Measurements from ENCODE around the gene ZFP42.
"Not testable (repeated sequence)": the region's sequence is repeated elsewhere in the genome, so short reads cannot be mapped to it uniquely, and the experiment has no call there.

The ZFP42 gene

DNA sequence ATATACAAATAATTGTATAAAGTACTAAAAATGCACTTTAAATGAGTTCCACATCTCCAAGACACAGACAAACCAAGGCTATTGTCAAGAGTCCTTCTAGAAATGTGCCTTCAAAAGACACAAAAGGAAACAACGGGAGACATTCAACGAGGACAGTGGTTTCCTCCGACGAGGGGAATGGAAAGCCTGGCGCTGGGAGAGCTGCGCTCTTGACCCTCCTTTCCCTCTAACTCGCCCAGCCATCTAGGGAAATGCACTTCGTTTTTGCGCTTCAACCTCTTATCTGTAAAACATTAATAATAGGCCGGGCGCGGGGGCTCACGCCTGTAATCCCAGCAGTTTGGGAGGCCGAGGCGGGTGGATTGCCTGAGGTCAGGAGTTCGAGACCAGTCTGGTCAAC, 37.0 kb downstream of the ZFP42 start:
- Histone ChIP-seq H2BK15ac (replicated peaks; ENCODE audit: low read depth) (no peak overlapping the region), H4K8ac (ENCODE audit: low read depth, low read length) (no peak overlapping the region), H3K4me2 (ENCODE audit: low read length) (peak overlapping the region; percentile 33), H3K4me3 (ENCODE audit: low read length) (no peak overlapping the region), H2BK5ac (ENCODE audit: low read length) (no peak overlapping the region), H4K5ac (ENCODE audit: low read length) (no peak overlapping the region), H2BK120ac (ENCODE audit: low read depth, low read length) (no peak overlapping the region), H2AK5ac (ENCODE audit: low read length) (no peak overlapping the region), H3K27ac (ENCODE audit: low read depth, low read length) (no peak overlapping the region), H3K79me2 (ENCODE audit: control insufficient read depth, insufficient read depth, low read length) (no peaks in the 10 kb centered on the region), H3K4me1 (ENCODE audit: control insufficient read depth, low read depth, low read length) (no peaks in the 10 kb centered on the region), H3K36me3 (ENCODE audit: control insufficient read depth, insufficient read depth, low read length) (no peaks in the 10 kb centered on the region), H3K18ac (ENCODE audit: low read length) (no peak overlapping the region), H3K79me1 (ENCODE audit: low read length) (no peaks in the 10 kb centered on the region), H3K56ac (ENCODE audit: low read length) (no peak overlapping the region), H3K27me3 (ENCODE audit: insufficient read depth, low read length, poor library complexity) (peaks cover 2% of the 10 kb centered on the region), H3K4ac (ENCODE audit: low read depth, low read length) (no peak overlapping the region), H3K23ac (ENCODE audit: low read length) (no peak overlapping the region), H3K9ac (ENCODE audit: low read length) (no peak overlapping the region)
- WGBS (ENCODE audit: extremely low coverage, insufficient coverage, low lambda C conversion rate) = no CpG with 5 or more reads among the region's 16 CpGs
- peak; percentile 56 for DNase-seq

DNA sequence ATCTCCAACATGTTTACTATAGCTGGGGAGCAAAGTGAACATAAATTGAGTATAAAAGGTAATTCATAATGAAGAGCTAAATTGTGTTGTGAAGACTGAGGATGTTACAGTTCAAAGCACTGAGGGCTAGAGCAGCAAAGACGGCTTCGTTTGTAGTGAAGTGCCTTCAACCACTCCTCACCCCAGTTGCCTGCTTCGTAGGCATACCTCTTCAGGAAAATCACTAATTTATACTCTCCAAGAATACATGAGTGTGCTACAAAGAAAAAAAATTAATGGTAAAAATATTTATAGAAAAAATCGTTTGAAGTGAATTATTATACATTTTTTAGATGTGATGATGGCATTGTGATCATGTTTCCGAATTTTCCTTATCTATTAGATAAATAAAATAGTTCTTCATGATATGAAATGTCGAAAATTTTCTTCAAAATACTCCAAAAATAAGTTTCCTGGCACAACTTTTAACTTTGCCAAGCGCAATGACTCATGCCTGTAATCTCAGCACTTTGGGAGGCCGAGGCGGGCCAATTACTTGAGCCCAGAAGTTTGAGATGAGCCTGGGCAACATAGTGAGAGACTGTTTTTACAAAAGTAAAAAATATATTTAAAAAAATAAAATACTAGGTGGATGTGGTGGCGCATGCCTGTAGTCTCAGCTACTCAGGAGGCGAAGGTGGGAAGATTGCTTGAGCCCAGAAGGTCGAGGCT, 41.6 kb downstream of the ZFP42 start:
- no peaks in the 10 kb centered on the region for H3K79me2 ChIP-seq (ENCODE audit: control insufficient read depth, insufficient read depth, low read length)
- H3K27me3 ChIP-seq (ENCODE audit: insufficient read depth, low read length, poor library complexity) = no peaks in the 10 kb centered on the region
- no peak overlapping the region for H2BK15ac ChIP-seq (replicated peaks; ENCODE audit: low read depth)
- no peaks in the 10 kb centered on the region for H3K4me1 ChIP-seq (ENCODE audit: control insufficient read depth, low read depth, low read length)
- H3K4ac ChIP-seq (ENCODE audit: low read depth, low read length) = no peak overlapping the region
- H2AK5ac ChIP-seq (ENCODE audit: low read length) = no peak overlapping the region
- no peak overlapping the region for H3K4me3 ChIP-seq (ENCODE audit: low read length)
- H3K18ac ChIP-seq (ENCODE audit: low read length) = no peak overlapping the region
- no peak overlapping the region for H2BK120ac ChIP-seq (ENCODE audit: low read depth, low read length)
- no peak overlapping the region for H3K9ac ChIP-seq (ENCODE audit: low read length)
- no peak overlapping the region for H2BK5ac ChIP-seq (ENCODE audit: low read length)
- no peak for DNase-seq
- no peak overlapping the region for H4K5ac ChIP-seq (ENCODE audit: low read length)
- no peak overlapping the region for H3K4me2 ChIP-seq (ENCODE audit: low read length)
- no peak overlapping the region for H4K8ac ChIP-seq (ENCODE audit: low read depth, low read length)
- H3K23ac ChIP-seq (ENCODE audit: low read length) = no peak overlapping the region
- H3K36me3 ChIP-seq (ENCODE audit: control insufficient read depth, insufficient read depth, low read length) = no peaks in the 10 kb centered on the region
- WGBS (ENCODE audit: extremely low coverage, insufficient coverage, low lambda C conversion rate) = 100% methylated on average over 2 of the region's 12 CpGs
- no peak overlapping the region for H3K27ac ChIP-seq (ENCODE audit: low read depth, low read length)
- H3K56ac ChIP-seq (ENCODE audit: low read length) = no peak overlapping the region
- no peaks in the 10 kb centered on the region for H3K79me1 ChIP-seq (ENCODE audit: low read length)

DNA sequence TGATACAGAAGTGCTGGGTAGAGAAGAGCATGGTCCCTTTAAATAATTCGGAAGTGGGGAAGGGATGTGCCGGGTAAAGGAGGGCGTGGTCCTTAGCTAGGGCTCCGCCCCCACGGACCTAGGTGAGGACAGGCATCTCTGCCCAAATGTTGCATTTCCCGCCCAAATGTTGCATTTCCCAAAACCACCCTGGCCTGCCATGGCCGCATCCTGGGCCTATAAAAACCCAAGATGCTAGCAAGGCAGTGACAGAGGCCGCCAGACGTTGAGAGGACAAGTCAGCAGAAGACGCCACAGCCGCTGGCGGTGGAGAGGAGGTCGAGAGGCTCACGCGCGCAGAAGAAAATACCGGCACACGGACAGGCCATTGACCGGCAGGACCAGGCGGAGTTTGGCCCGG, 46.1 kb downstream of the ZFP42 start:
- H3K4me1 ChIP-seq (ENCODE audit: control insufficient read depth, low read depth, low read length) = no peaks in the 10 kb centered on the region
- no peak overlapping the region for H3K4ac ChIP-seq (ENCODE audit: low read depth, low read length)
- H2BK15ac ChIP-seq (replicated peaks; ENCODE audit: low read depth) = no peak overlapping the region
- no peak overlapping the region for H3K56ac ChIP-seq (ENCODE audit: low read length)
- H2AK5ac ChIP-seq (ENCODE audit: low read length) = no peak overlapping the region
- no peak overlapping the region for H3K4me3 ChIP-seq (ENCODE audit: low read length)
- H3K23ac ChIP-seq (ENCODE audit: low read length) = no peak overlapping the region
- WGBS (ENCODE audit: extremely low coverage, insufficient coverage, low lambda C conversion rate) = no CpG with 5 or more reads among the region's 21 CpGs
- H2BK5ac ChIP-seq (ENCODE audit: low read length) = no peak overlapping the region
- H3K27ac ChIP-seq (ENCODE audit: low read depth, low read length) = no peak overlapping the region
- no peak overlapping the region for H2BK120ac ChIP-seq (ENCODE audit: low read depth, low read length)
- H3K18ac ChIP-seq (ENCODE audit: low read length) = no peak overlapping the region
- no peaks in the 10 kb centered on the region for H3K27me3 ChIP-seq (ENCODE audit: insufficient read depth, low read length, poor library complexity)
- H3K4me2 ChIP-seq (ENCODE audit: low read length) = no peak overlapping the region
- H3K79me1 ChIP-seq (ENCODE audit: low read length) = no peaks in the 10 kb centered on the region
- DNase-seq = no peak
- H3K79me2 ChIP-seq (ENCODE audit: control insufficient read depth, insufficient read depth, low read length) = no peaks in the 10 kb centered on the region
- H3K36me3 ChIP-seq (ENCODE audit: control insufficient read depth, insufficient read depth, low read length) = no peaks in the 10 kb centered on the region
- H3K9ac ChIP-seq (ENCODE audit: low read length) = no peak overlapping the region
- no peak overlapping the region for H4K5ac ChIP-seq (ENCODE audit: low read length)
- H4K8ac ChIP-seq (ENCODE audit: low read depth, low read length) = no peak overlapping the region

DNA sequence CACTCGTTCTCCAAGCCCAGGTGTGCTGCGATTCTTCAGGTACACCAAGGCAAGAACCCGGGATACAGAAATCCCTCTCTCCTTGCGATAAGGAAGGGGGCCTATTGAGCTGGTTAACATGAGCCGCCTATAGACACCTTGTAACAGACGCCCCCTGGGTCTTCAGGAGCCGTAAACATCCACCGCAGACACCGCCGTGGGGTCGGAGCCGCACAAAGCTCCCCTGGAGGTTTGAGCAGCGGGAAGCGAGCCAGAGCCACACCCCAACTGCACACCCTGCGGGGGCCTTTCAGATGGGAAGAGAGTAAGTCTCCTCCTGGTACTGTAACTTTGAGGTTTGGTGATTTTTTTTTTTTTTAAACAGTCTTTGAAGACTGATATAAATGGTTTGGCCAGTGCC, 46.6 kb downstream of the ZFP42 start:
- Histone ChIP-seq H3K36me3 (ENCODE audit: control insufficient read depth, insufficient read depth, low read length) (no peaks in the 10 kb centered on the region), H3K18ac (ENCODE audit: low read length) (no peak overlapping the region), H3K79me1 (ENCODE audit: low read length) (no peaks in the 10 kb centered on the region), H3K23ac (ENCODE audit: low read length) (no peak overlapping the region), H2BK15ac (replicated peaks; ENCODE audit: low read depth) (no peak overlapping the region), H3K4me3 (ENCODE audit: low read length) (no peak overlapping the region), H3K9ac (ENCODE audit: low read length) (no peak overlapping the region), H3K56ac (ENCODE audit: low read length) (no peak overlapping the region), H3K4me2 (ENCODE audit: low read length) (no peak overlapping the region), H2AK5ac (ENCODE audit: low read length) (no peak overlapping the region), H2BK120ac (ENCODE audit: low read depth, low read length) (no peak overlapping the region), H2BK5ac (ENCODE audit: low read length) (no peak overlapping the region), H4K5ac (ENCODE audit: low read length) (no peak overlapping the region), H3K27ac (ENCODE audit: low read depth, low read length) (no peak overlapping the region), H3K4ac (ENCODE audit: low read depth, low read length) (no peak overlapping the region), H3K79me2 (ENCODE audit: control insufficient read depth, insufficient read depth, low read length) (no peaks in the 10 kb centered on the region), H4K8ac (ENCODE audit: low read depth, low read length) (no peak overlapping the region), H3K4me1 (ENCODE audit: control insufficient read depth, low read depth, low read length) (no peaks in the 10 kb centered on the region), H3K27me3 (ENCODE audit: insufficient read depth, low read length, poor library complexity) (no peaks in the 10 kb centered on the region)
- DNase-seq = no peak
- WGBS (ENCODE audit: extremely low coverage, insufficient coverage, low lambda C conversion rate) = no CpG with 5 or more reads among the region's 15 CpGs

DNA sequence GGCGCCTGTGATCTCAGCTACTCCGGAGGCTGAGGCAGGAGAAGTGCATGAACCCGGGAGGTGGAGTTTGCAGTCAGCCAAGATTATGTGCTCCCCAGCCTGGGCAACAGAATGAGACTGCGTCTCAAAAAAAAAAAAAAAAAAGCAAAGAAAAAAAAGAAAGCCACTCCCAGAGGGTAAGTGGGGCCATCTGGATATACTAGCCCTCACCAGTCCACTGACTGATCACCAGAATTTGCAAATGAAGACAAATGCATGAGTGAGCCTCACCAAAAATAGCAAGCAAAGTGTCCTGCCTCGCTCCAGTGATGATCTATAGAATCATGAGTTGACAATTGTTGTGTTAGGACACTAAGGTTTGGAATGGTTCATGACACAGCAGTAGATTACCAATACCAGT, 47.6 kb downstream of the ZFP42 start:
- H2AK5ac ChIP-seq (ENCODE audit: low read length) = no peak overlapping the region
- no CpG with 5 or more reads among the region's 5 CpGs for WGBS (ENCODE audit: extremely low coverage, insufficient coverage, low lambda C conversion rate)
- no peak for DNase-seq

DNA sequence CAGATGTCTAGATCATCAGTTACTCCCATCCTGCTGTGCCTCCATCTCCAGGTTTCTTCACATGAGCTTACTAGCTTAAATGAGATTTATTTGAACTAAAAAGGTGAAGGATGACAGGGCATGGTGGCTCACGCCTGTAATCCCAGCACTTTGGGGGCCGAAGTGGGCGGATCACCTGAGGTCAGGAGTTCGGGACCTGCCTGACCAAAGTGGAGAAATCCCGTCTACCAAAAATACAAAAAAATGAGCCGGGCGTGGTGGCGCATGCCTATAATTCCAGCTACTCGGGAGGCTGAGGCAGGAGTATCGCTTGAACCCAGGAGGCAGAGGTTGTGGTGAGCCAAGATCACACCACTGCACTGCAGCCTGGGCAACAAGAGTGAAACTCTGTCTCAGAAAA, 49.9 kb downstream of the ZFP42 start:
- not testable (repeated sequence) for H3K27ac ChIP-seq (ENCODE audit: low read depth, low read length); DNase-seq; H3K79me1 ChIP-seq (ENCODE audit: low read length); H2BK5ac ChIP-seq (ENCODE audit: low read length); H3K27me3 ChIP-seq (ENCODE audit: insufficient read depth, low read length, poor library complexity); H2BK120ac ChIP-seq (ENCODE audit: low read depth, low read length); H3K4me3 ChIP-seq (ENCODE audit: low read length); H2BK15ac ChIP-seq (replicated peaks; ENCODE audit: low read depth); H3K79me2 ChIP-seq (ENCODE audit: control insufficient read depth, insufficient read depth, low read length); H3K23ac ChIP-seq (ENCODE audit: low read length); H3K56ac ChIP-seq (ENCODE audit: low read length); H3K4me2 ChIP-seq (ENCODE audit: low read length); H2AK5ac ChIP-seq (ENCODE audit: low read length); H3K9ac ChIP-seq (ENCODE audit: low read length); H4K8ac ChIP-seq (ENCODE audit: low read depth, low read length); H4K5ac ChIP-seq (ENCODE audit: low read length); H3K36me3 ChIP-seq (ENCODE audit: control insufficient read depth, insufficient read depth, low read length); H3K4me1 ChIP-seq (ENCODE audit: control insufficient read depth, low read depth, low read length); H3K4ac ChIP-seq (ENCODE audit: low read depth, low read length); H3K18ac ChIP-seq (ENCODE audit: low read length)
- WGBS (ENCODE audit: extremely low coverage, insufficient coverage, low lambda C conversion rate) = no CpG with 5 or more reads among the region's 10 CpGs

More for the DNA sequence above, 47.6 kb downstream of the ZFP42 start:
- no peaks in the 10 kb centered on the region for H3K79me1 ChIP-seq (ENCODE audit: low read length)
- no peaks in the 10 kb centered on the region for H3K79me2 ChIP-seq (ENCODE audit: control insufficient read depth, insufficient read depth, low read length)
- H3K27ac ChIP-seq (ENCODE audit: low read depth, low read length) = no peak overlapping the region
- no peaks in the 10 kb centered on the region for H3K27me3 ChIP-seq (ENCODE audit: insufficient read depth, low read length, poor library complexity)
- H4K5ac ChIP-seq (ENCODE audit: low read length) = no peak overlapping the region
- H3K4me3 ChIP-seq (ENCODE audit: low read length) = no peak overlapping the region
- H3K4me1 ChIP-seq (ENCODE audit: control insufficient read depth, low read depth, low read length) = no peaks in the 10 kb centered on the region
- no peak overlapping the region for H3K23ac ChIP-seq (ENCODE audit: low read length)
- no peak overlapping the region for H3K4ac ChIP-seq (ENCODE audit: low read depth, low read length)
- no peak overlapping the region for H2BK120ac ChIP-seq (ENCODE audit: low read depth, low read length)
- no peak overlapping the region for H2BK5ac ChIP-seq (ENCODE audit: low read length)
- no peaks in the 10 kb centered on the region for H3K36me3 ChIP-seq (ENCODE audit: control insufficient read depth, insufficient read depth, low read length)
- no peak overlapping the region for H3K18ac ChIP-seq (ENCODE audit: low read length)
- no peak overlapping the region for H3K56ac ChIP-seq (ENCODE audit: low read length)
- H3K4me2 ChIP-seq (ENCODE audit: low read length) = no peak overlapping the region
- H3K9ac ChIP-seq (ENCODE audit: low read length) = no peak overlapping the region
- no peak overlapping the region for H4K8ac ChIP-seq (ENCODE audit: low read depth, low read length)
- no peak overlapping the region for H2BK15ac ChIP-seq (replicated peaks; ENCODE audit: low read depth)

All from mesendoderm (in vitro differentiated cells).